ENCODE data around the gene MAPK12.
"Not testable (repeated sequence)": the region's sequence is repeated elsewhere in the genome, so short reads cannot be mapped to it uniquely, and the experiment has no call there.

Gene MAPK12

DNA sequence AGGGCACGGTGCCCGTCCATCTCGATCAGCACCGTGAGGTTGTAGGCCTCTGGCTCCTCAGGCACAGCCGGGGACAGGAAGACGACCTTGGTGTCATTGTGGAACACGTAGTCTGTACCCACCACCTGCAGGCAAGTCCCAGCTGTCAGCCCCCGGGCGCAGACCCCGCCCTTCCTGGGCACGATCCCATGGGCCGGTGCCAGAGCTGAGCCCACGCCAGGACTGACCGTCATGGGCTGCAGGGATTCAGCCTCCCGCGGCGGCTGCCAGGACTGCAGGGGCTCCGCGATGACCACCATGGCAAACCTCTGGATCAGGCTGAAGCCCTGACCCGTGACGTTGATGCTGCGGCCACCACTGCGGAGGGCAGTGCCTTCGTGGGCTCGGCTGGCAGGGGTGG is 20.5 kb upstream of the MAPK12 start:
- DNase-seq (no peak), ATAC-seq (no peak)

DNA sequence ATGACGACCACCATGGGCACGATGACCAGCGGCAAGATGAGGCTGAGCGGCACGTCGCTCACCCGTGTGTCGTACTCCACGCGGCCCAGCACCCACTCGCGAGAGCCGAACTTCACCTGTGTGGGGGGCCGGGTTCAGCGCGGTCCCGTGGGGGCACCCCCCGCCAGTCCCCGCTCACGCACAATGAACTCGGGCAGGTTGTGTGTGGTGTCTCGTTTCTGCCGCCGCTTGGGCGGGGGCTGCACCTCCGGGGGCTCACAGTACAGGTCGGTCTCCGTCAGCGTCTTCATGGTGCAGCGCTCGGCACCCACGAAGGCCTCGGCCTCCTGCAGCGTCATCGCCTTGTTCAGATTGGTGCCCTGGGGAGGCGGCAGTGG is 19.9 kb upstream of the MAPK12 start:
- ATAC-seq (no peak), DNase-seq (no peak)

DNA sequence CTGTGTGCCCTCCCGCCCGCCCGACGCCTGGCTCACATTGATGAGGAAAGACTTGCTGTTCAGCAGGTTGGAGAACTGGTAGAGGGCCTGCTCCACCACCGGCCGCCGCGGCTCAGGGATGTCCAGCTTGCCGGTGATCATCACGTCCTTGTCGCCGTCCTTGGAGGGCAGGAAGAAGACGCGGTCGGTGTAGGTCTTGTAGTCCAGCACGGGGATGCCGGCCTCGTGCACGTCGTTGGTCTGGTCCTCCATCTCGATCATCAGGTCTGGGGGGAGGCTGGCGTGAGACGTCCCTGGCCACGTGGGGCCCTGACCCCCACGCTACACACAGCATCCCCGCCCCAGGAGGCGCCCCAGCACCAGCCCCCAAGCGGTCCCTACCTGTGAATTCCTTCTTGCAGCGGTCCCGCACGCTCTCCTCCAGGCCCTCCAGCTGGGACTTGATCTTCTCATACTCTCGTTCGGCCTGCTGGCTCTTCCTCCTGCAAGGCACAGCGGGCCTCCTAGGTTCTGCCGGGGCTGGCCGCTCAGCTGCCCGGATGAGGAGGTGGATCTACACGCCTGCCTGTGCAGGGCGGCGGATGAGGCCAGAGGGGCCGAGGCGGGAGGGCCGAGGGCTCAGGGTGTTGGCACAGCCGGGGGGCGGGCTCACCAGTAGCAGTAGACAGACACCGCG is 19.4 kb upstream of the MAPK12 start:
- ATAC-seq (no peak), DNase-seq (no peak)

DNA sequence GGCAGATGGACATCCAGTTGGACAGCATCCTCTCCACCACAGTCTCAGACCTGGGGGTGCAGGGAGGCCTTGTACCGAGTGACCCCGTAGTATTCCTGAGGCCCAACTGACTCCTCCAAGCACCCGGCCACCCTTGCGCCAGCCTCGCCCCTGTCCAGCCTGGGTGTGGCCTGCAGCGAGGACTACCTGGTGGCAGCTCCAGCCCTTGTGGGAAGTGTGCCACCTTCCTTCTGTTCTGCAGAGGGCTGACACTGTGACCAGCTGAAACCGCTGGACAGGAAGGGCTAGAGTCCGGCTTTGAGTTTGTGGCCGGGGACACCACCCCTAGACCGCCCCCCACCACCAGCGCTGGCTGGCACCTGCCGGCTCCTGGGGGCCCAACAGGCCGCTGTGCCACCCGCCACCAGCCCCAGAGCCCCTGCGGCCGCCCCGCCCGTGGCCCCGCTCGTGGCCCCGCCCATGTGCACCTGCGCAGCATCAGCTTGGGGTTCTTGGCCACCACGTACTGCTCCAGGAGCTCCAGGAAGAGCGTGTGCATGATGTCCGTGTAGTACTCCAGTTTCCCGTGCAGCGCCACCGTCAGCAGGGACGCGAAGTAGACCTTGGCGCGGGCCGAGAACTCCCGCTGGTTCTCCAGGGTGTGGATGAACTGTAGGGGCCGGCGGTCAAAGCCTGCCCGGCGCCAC is 18.7 kb upstream of the MAPK12 start:
- DNase-seq (no peak), ATAC-seq (no peak)

DNA sequence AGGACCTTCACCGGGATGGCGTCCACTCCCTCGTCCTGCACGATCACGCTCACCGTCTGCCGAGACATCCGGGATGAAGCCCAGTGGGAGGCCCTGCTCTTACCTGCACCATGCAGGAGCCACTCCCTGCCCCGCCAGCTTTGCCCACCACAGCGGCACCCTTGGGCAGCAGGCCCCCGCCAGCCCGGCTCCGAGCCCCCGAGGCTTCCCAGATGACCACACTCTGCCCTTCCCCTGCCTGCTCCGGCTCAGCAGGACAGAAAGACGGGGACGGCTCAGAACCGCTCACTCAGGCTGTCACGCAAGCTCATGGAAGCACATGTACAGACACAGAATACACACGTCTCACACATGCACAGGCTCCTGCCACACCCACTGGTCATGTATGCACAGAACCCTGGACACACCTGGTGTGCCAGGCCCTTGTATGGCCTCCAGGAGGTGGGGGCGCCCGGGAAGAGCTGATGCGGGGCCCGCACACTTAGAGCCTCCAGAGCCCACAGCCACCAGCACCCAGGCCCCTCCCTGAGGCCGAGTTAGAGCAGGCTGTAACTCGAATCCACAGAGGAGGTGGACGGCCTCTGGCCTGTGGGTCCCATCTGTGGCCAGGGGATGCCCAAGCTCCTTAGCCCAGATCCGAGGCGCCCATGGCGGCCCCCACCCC is 17.6 kb upstream of the MAPK12 start:
- ATAC-seq = no peak
- no peak for DNase-seq

DNA sequence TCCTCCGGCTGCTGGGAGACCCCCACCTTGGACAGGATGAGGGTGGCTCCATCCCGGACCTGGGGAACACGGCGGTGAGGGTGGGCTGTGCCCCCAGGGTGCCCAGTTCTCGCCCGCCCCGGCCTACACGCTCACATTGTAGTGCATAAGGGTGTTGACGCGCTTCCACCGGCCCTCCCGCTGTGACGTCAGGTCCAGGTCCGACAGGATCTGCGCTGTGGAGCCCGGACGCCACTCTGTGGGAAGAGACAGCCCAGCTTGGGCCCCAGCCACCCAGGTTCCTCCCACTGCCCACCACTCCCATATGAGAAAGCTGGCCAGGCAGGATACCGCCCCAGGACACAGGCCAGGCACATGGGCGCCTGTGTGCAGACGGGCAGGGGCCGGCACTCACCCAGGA is 17.0 kb upstream of the MAPK12 start:
- DNase-seq (no peak), ATAC-seq (no peak)

DNA sequence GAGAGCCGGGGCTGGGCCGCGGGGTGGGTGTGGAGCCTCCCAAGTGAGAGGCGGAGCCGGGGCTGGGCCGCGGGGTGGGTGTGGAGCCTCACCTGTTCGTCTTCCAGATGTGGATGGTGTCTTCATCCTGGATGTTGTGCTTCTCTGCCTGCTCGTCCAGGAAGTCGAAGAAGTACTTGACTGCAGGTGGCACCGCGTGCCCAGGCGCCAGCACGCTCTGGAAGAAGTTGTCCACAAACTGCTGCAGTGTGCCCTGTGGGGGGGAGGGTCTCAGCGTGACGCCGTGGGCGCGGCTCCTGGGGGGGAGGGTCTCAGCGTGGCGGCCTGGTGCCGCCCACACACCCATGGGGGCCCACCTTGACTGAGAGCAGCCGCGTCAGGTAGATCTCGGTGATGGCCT is 16.3 kb upstream of the MAPK12 start:
- no peak for ATAC-seq
- no peak for DNase-seq

DNA sequence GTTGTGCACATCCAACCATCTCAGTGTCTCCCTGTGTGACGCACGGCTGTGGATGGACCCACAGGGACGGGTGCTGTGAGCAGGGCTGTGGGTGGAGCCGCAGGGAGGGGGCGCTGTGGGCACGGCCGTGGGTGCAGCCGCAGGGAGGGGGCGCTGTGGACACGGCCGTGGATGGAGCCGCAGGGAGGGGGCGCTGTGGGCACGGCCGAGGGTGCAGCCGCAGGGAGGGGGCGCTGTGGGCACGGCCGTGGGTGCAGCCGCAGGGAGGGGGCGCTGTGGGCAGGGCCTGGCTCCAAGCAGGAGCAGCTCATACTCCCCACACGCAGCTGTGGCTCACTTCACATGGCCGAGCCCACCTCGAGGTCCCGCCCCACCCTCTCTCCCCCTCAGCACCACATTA is 14.7 kb upstream of the MAPK12 start:
- DNase-seq (peak; percentile 61), ATAC-seq (peak; percentile 61)

DNA sequence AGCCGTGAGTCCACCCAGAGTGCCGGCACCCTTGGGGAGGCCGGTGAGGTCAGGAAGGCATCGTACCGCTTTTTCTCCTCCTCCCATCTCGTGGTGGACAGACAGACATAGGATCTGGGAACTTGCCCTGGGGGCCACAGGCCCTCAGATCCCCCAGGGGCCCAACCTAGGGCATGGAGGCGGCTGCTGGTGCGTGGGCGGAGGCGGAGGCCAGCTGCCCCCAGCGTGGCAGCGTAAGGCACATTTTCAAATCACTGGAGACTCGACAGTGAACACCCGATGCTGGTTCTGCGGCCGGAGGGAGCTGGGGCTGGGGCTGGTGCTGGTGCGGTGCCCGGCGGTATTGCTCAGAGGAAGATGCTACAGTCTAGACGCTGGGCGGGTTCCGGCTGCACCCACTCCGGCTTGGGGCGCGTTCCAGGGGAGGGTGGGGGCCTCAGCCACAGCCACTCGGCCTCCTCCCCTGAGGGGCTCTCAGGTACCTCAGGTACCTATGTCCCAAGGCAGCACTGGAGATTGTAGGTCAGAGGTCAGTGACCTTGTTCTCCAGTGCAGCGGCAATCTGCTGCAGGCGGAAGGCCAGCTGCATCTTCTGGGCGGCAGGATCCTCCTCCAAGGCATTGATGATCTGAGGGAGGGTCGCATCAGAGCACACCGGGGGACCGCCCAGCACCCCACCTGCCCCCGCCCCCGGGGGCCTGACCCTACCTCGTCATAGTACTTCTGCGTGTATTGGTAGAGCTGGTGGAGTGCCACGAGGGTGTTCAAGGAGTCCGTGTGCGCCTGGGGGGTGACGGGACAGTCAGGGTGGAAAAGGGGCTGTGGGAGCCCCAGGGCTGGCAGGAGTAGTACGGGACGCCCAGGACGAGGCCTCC is 13.9 kb upstream of the MAPK12 start:
- DNase-seq = no peak
- no peak for ATAC-seq

DNA sequence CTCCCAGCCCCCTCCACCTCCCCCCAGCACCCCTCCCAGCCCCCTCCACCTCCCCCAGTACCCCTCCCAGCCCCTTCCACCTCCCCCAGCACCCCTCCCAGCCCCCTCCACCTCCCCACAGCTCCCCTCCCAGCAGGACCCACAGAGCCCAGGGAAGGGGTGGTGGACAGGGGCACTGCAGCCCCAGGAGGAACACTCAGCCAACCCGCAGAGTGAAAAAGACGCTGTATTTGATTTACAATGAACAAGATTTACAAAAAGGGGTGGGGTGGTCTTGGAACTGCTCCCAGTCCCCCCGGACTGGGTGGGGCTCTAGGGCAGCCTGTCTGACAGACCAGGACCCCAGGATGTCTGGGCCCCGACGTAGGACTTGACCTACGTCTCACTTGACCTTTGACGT is 13.3 kb upstream of the MAPK12 start:
- ATAC-seq = no peak

DNA sequence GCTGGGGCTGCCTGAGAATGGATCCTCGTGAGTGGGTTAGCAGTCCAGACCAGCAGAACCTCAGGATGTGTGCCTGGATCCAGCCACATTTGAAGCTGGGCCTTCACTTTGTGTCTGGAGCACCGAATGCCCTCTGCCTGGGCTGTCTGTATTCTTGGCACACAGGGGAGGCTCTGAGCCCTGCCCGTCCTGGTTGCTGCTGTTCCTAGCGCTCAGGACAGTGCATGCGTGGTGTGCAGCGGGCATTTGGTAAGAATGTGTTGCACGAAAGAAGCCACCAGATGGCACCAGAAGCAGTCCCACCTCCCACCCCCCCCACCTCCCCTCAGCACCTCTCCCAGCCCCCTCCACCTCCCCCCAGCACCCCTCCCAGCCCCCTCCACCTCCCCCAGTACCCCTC is 12.8 kb upstream of the MAPK12 start:
- DNase-seq (peak; percentile 49), ATAC-seq (no peak)

More for the DNA sequence above, 13.3 kb upstream of the MAPK12 start:
- DNase-seq = no peak

DNA sequence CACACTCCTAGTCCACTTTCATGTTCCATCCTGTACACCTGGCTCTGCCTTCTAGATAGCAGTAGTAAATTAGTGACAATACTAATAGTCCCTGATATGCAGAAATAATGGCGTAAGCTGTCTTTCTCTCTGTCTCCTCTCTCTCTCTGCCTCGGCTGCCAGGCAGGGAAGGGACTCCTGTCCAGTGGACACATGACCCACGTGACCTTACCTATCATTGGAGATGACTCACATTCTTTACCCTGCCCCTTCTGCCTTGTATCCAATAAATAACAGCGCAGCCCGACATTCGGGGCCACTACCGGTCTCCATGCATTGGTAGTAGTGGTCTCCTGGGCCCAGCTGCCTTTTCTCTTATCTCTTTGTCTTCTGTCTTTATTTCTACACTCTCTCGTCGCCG is 12.3 kb upstream of the MAPK12 start:
- not testable (repeated sequence) for DNase-seq, ATAC-seq

DNA sequence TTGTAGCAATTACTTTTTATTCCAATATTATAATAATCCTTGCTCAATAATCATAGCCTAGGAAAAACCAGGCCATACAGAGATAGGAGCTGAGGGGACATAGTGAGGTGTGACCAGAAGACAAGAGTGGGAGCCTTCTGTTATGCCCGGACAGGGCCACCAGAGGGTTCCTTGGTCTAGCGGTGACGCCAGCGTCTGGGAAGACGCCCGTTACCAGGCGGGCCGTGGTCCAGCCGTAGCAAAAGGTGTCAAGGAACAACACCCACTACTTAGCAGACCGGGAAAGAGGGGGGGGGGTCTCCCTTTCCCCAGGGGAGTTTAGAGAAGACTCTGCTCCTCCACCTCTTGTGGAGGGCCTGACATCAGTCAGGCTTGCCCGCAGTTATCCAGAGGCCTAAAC is 11.9 kb upstream of the MAPK12 start:
- DNase-seq, ATAC-seq: not testable (repeated sequence)

DNA sequence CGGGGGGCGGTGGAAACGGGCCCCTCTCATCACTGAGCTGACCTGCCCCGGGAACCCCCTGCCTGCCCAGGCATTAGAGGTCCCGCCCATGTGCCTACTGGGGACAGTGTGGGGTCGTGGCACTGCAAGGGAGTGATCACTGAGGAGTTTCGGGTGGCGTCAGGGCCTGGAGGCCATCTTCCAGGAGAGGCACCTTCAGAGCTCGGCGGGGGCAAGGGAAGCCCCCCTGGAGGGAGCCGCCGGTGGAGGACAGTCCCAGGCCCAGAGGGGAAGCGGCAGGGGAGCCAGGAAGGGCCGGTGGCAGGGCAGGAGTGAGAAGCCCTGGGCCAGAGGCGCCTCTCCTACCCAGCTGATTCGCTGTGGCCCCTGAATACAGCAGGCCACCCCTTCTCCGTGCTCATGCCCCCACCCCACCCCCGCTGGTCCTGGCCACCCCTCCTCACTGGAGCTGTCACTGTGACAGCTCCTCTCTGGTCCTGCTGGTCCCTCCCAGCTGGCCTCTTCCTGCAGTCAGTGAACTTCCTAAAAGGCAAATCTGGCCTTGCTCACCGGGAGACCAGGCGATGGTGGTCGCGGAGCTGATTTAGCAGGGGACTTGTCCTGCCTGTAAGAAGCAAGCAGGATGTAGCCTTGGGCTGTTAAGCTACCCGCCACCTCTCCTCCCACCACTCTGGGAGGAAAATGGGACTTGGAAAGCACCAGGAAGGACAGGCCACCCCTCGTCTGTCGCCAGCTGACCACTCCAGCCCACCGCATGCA is 10.7 kb upstream of the MAPK12 start:
- ATAC-seq (no peak), DNase-seq (no peak)

DNA sequence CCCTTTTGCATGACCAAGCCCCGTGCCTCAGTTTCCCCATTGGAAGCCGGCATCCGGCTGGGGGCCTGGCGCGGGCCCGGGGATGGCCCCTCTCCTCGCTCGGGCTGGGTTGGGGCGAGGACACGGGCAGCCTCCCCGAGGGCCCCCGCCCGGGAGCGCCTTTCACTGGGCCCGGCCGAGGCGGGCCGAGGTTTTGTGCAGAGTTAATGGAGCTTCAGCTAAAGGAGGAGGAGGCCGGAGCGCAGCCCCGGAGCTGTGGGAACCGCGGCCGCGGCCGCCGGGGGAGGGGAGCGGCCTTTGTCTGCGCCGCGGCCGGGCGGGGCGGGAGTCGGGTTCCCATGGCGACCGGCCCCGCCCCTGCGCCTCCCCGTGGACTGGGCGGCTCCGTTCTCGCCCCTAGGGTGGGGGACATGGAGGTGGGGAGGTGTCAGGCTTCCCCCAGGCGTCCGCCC is 10.1 kb upstream of the MAPK12 start:
- ATAC-seq (peak; percentile 25), DNase-seq (peak; percentile 75)

DNA sequence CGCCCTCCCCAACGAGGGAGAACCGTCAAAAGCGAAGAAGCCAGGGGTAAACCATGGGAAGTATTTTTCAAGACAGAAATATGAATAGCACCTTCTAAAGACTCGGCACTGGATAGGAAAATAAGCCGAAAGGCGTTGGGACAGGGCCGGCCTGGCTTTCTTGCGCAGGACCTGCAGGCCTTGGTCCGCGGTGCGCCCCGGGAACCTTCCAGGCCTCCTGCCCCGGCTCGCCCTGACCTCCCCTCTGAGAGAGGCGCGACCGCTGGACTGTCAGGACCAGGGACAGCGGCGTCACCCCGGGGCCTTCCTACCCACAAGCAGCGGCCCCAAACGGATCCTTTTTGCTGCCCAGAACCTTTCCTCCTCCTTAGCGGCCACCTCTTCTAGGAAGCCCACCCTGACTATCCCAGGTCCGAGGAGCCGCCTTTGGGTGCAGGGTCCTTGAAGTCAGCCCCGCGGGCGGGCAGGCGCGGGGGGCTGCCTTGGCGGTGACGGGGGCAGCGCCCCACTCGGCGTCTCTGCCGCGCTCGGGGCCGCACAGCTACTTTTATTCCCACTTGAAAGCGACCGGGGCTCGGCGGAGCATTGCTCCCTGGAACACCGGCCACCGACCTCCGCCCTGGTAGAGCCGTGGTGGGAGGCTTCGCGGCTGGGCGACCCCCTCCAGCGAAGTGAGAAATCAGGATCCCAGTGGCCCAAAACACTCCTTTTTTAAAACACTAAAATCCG is 9.3 kb upstream of the MAPK12 start:
- DNase-seq (peak; percentile 78), ATAC-seq (peak; percentile 24)

DNA sequence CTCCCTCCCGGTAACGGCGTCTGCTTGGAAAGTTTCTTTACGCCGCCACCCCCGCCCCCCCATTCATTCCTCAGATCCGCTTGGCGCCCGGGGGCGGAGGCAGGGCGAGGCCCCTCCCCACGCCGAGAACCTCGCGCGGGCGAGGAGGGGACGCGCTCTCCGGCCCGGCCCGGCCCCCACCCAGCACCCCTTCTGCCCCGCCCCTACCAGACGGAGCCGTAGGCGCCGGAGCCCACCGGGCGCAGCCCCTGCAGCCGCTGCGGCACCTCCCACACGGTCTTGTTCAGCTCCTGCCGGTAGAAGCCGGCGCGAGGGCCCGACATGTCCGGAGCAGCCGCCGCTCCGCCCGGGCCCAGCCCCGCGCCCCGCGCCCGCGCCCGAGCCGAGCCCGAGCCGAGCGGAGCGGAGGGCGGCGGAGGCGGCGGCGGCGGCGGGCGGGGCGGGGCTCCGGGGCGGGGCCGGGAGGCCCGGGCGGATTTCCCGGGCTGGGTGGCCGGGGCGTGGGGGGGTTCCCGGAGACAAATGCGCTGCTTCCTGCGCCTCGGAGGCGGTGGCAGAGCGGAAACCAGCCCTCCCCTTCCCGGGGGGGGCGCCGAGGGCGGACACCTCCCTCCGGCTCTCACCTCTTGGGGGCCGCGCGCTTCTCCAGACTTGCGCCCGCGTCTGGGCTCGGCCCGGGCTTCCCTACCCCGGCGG is 8.6 kb upstream of the MAPK12 start, which contains the start of gene MAPK11:
Gene MAPK11 (minus strand): TSS at position 411 of the 696 bp plus-strand sequence. CDS start 88 bp downstream, at position 323.
- DNase-seq (peak; percentile 73), ATAC-seq (peak; percentile 36)

DNA sequence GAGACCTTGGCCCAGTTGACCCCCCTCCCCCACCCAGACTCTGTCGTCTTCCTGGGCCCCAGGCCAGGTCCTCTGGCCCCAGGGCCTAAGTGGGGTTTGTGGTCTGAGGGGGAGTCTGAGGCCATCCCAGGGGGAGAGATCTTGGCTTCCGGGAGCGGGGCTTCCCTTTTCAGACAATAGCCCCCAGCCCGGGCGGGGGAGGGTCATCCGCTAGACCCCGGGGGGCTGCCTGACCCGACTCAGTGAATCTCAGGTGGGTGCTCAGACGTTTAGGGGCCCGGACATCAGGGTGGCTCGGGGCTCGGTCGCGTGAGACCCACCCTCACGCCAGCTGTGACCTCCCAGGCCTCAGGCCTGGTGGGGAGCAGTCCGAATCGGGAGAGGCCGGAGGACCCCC is 8.1 kb upstream of the MAPK12 start:
- ATAC-seq (no peak), DNase-seq (no peak)

DNA sequence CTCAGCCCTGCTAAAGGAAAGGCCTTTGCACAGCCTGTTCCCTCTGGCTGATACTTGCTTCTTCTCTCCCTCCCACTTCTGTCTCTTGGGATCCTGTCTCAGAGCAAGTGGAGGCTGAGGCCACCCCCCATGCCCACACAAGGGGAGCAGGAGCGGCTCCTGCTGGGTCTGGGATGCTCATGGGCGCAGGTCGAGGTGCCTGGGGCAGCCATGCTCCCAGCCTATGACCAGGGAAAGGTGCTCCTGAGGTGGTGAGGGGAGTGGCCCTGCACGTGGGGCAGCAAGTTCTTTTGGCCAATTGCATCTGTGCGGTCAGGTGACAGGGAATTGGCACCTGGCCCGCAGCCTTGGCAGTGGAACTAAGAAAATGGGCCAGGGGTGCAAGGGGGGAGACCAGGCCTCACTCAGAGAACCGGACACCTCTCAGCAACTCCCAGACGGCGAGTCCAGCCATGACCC is 7.2 kb upstream of the MAPK12 start:
- no peak for ATAC-seq
- no peak for DNase-seq

Data from stimulated activated naive CD8-positive, alpha-beta T cell treated with anti-CD3 and anti-CD28 coated beads, Interleukin-15, Interleukin-2, amounts not matched to agents 100 U/mL and 50 U/mL, for 24 hours (primary cell).